OCI-LY7 (cell line): ENCODE data around the gene DCLRE1B.

Source experiments
- EZH2phosphoT487 ChIP-seq: fragments of 200-600 bp; sonication (generic); IDR thresholded peaks from 2 replicates; pipeline ENCODE4 v1.6.1; 2018; ENCODE audit warnings: low read depth, borderline replicate concordance, mild to moderate bottlenecking, mixed run types, antibody characterized with exemption, low read length, moderate library complexity, mixed read lengths
- TF ChIP-seq, protein P1 (sequence below): fragments of 200-600 bp; sonication (generic); conservative IDR thresholded peaks from 2 replicates; pipeline ENCODE4 v1.5.1; 2014; ENCODE audit warnings: mild to moderate bottlenecking, antibody characterized with exemption, low read length, moderate library complexity, mixed read lengths

DNA sequence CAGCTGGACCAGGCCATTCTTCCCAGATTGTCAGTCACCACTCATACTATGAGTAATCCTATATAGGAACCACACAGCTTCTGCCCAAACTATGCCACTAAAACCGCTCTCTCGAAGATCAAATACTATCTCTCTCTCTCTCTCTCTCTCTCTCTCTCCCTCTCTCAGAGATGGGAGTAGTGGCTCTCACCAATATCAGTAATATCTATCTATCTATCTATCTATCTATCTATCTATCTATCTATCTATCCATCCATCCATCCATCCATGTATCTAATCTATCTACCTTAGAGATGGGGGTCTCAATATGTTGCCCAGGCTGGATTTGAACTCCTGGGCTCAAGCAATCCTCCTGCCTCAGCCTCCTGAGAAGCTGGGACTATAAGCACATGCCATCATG lies 19.3 kb downstream of the DCLRE1B start:
- TF ChIP-seq, protein P1, sequence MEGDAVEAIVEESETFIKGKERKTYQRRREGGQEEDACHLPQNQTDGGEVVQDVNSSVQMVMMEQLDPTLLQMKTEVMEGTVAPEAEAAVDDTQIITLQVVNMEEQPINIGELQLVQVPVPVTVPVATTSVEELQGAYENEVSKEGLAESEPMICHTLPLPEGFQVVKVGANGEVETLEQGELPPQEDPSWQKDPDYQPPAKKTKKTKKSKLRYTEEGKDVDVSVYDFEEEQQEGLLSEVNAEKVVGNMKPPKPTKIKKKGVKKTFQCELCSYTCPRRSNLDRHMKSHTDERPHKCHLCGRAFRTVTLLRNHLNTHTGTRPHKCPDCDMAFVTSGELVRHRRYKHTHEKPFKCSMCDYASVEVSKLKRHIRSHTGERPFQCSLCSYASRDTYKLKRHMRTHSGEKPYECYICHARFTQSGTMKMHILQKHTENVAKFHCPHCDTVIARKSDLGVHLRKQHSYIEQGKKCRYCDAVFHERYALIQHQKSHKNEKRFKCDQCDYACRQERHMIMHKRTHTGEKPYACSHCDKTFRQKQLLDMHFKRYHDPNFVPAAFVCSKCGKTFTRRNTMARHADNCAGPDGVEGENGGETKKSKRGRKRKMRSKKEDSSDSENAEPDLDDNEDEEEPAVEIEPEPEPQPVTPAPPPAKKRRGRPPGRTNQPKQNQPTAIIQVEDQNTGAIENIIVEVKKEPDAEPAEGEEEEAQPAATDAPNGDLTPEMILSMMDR, result no peak
- no peak for TF ChIP-seq EZH2phosphoT487
